H1 (cell line): ENCODE data around the gene TCERG1L. TPM values are rescaled to one million over a fixed set of nuclear protein-coding genes. Genes with fewer than 3 reads are reported as not detected.

Experiments
- CHD7 ChIP-seq: fragments of 300-600 bp; sonication (generic); IDR thresholded peaks from 2 replicates; pipeline ENCODE4 v1.7.1; 2012; ENCODE audit warnings: low read length, moderate library complexity, mild to moderate bottlenecking, inconsistent platforms; ENCODE audit not compliant: insufficient replicate concordance
- TEAD4 ChIP-seq: IDR thresholded peaks from 2 replicates; pipeline ENCODE4 v1.6.1; 2012; ENCODE audit warnings: low read depth, low read length, inconsistent platforms, mixed read lengths
- polyA plus RNA-seq, 7 experiments: library from polyadenylated mRNA; depleted of rRNA in 3 of 7; stranded (reverse) in 5 of 7; unstranded in 2 of 7; fragments of >200 nt in 5 of 7; fragments of 200-250 nt in 2 of 7; gene quantifications; 1 replicate in 5 of 7; 2 replicates in 1 of 7; 4 replicates in 1 of 7; pipeline versions ENCODE4 v1.2.1 to v1.2.3, GENCODE V29; 2011 to 2013; ENCODE audit warnings: missing spikeins in 2 of 7, mixed read lengths in 2 of 7
- total RNA-seq: library from RNA; stranded (reverse); fragmentation: NEBNext Ultra II Directional; extraction: Animal tissue kit (Norgen Biotek cat#: 25700); gene quantifications from 2 replicates; pipeline ENCODE4 v1.2.1, GENCODE V29; 2021

The TCERG1L gene
- total and polyA plus RNA-seq, 2 of the 8 experiments (the other 6 are each of a cell fraction or from before 2014, with no cell fraction given): 3.9 to 6.9 TPM

GRCh38 chr10:131350245-131350644 lies 38.7 kb upstream of the TCERG1L start (continued):
- TF ChIP-seq CHD7: no peak
- TF ChIP-seq TEAD4: 0 out of 2 replicates have a peak, but pooled peaks have one; percentile 7
